ENCODE results near the gene TAS2R46.

Gene TAS2R46

DNA sequence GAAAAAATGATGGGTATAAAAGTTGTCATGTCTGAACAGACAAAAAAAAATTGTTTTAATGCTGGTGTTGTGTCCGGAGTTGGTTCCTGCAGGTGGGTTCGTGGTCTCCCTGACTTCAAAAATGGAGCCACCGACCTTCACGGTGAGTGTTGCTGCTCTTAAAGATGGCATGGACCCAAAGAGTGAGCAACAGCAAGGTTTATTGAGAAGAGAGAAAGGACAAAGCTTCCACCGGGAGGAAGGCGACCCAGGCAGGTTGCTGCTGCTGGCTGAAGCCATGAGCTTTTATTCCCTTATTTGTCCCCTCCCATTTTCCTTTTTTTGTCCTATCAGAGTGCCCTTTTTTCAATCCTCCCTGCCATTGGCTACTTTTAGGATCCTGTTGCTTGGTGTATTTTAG lies 30.8 kb downstream of the TAS2R46 start, which contains the start of gene TAS2R31:
TSS of gene TAS2R31 (minus strand) at position 101 of the 400 bp plus-strand sequence. CDS start at position 29, 72 bp downstream.
- DNase-seq, result no peak

DNA sequence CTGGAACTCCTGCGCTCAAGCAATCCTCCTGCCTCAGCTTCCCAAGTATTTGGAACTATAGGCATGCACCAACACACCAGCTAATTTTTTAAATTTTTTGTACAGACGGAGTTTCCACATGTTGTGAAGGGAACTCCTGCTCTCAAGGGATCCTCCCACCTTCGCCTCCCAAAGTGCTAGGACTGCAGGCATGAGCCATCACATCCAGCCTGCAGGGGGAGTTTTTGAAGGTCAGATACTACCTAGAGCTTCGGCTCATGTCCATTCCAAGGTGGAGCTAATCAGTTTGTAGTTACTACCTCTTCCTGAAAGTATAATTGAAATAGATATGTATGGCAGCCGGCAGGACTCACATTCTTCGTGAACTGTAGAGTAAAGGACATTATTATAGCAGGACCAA lies 36.0 kb downstream of the TAS2R46 start:
- DNase-seq, result no peak

DNA sequence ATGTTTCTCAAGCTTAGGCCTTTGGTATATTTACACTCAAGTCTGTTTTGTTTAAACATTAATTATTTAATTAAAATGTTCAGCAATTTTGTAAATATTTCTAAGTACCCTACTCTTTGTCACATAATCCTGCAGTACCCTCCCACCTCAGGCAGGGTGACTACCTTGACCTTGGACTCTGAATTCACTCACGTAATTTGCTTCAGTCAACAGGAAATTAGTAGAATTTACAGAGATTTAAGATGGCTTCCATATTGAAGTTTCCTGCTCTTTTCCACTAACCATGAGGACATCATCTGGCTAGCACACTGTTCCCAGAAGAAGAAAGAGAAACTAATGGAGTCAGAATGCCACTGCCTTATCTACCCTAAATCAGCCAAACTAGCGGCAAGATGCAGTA lies 38.7 kb downstream of the TAS2R46 start:
- DNase-seq, result no peak

DNA sequence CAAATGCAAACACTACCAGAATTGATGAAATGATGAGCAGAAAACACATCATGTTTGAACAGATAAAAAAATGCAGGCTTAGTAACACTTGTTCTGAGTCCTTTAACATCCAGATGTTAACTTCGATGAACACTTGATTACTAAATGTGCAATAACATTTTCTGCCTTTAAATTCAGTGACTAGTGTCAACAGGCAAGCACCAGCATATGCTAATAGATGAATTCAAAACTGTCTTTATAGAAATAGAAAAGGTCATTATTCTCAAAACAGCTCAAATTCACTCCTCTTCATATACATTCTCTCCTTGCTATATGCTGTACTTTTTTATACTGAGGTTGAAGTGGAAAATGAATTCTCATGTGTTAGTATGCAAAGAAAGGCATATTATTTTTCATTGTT lies 39.6 kb downstream of the TAS2R46 start, which contains the start of gene TAS2R19:
TSS of gene TAS2R19 (minus strand) at position 101 of the 400 bp plus-strand sequence. CDS start at position 52, 49 bp downstream.
- DNase-seq, result no peak

DNA sequence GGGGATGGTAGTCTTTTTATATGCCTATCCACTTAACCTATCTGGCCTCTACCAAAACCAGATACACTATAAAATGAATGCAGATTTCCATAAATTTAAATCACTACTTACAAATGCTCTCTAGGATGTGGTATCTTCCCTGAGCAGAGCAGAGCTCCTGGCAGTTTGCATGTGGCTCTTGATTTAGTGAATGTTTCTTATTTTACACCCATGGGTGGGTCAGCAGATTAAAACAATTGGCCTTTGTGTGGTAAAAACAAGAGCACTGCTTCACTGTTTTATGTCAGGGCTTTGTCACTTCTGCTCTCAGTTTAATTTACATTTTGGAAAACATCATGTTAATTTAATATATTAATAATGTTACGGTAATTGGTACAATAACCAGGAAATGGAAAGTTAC lies 45.2 kb downstream of the TAS2R46 start:
- DNase-seq, result no peak

DNA sequence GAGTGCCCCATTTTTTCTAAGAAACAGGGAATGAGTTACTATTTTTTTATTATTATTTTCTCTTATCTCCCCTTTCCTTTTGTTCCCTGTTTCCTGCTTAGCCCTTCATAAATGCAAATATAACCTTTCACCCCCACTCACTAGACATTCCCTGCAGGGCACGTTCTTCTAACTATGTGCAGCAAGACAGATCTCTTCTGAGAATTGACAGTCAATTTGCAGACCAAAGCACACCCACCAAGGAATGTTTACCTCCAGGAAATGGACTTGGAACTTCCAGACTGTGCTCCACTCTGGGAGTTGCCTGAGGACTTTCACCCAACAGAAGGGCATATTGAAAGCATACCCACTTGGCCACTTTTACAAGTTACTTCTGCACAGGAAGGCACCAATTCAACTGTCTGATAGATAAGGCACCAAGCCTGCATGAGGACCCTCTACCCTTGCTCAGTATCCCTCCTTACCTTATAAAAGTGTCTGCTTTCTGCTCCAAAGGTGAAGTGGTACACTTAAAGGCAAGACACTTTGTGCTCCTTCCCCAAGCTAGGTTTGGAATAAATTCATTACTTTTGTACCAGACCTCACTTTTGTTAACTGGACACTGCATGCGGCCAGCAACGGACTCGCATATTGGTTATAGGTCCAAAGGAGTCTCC lies 46.2 kb downstream of the TAS2R46 start:
- DNase-seq, result no peak

DNA sequence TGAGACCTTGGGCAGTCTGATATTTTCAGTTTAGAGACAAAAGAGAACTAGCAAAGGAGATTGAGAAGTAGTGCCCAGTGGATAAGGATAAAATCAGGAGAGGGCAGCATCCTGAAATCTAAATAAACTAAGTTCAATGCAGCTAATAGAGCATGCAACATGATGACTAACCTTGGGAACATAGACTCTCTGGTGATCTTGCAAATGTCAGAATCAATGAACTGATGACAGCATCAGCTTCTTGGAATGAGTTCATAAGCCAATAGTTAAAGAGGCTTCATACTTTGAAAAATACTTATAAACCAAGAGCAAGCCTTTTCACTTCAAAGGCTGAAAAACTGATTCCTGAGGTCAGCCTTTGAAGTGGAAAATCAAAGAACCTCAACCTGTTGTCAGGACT lies 47.9 kb downstream of the TAS2R46 start:
- DNase-seq, result no peak
